ENCODE results near the gene MYBBP1A. TPM values are rescaled to one million over a fixed set of nuclear protein-coding genes. Genes with fewer than 3 reads are reported as not detected.

The MYBBP1A gene
- total and polyA plus RNA-seq, 2 experiments from 2014 or later: 23.7 to 44.1 TPM

- Histone ChIP-seq H3K27me3 (no peaks in the 10 kb centered on the region), H3K4me3 (no peak overlapping the region), H2AFZ (no peak overlapping the region), H3K9me2 (replicated peaks; ENCODE audit: insufficient read depth) (no peaks in the 10 kb centered on the region), H3K4me1 (ENCODE audit: insufficient read depth) (peaks cover 10% of the 10 kb centered on the region), H3K9me3 (ENCODE audit: low read depth) (no peaks in the 10 kb centered on the region), H4K20me1 (ENCODE audit: insufficient read depth, poor library complexity, severe bottlenecking) (no peaks in the 10 kb centered on the region), H3K36me3 (replicated peaks; ENCODE audit: insufficient read depth, low read depth) (no peaks in the 10 kb centered on the region), H3K79me2 (no peaks in the 10 kb centered on the region), H3K27ac (no peak overlapping the region), H3K4me2 (no peak overlapping the region)
- TF ChIP-seq CTCF (IDR thresholded peaks at IDR 0.05; ENCODE audit: poor library complexity) (no peak), EZH2 (IDR thresholded peaks at IDR 0.05; ENCODE audit: borderline replicate concordance) (no peak), EZH2phosphoT487 (IDR thresholded peaks at IDR 0.05; ENCODE audit: low read depth, severe bottlenecking, unreplicated experiment) (no peak)
- no peak for DNase-seq (ENCODE audit: low spot score)
- 81% methylated on average over 20 of the region's 23 CpGs for whole genome bisulfite sequencing (ENCODE audit: low lambda C conversion rate, missing lambda C conversion rate)
These were observed 21.4 kb downstream of the MYBBP1A start for GRCh38 chr17:4533523-4534504.

- Histone ChIP-seq H3K9me2 (replicated peaks; ENCODE audit: insufficient read depth) (no peaks in the 10 kb centered on the region), H3K9me3 (ENCODE audit: low read depth) (no peaks in the 10 kb centered on the region), H3K27ac (no peak overlapping the region), H3K4me2 (no peak overlapping the region), H4K20me1 (ENCODE audit: insufficient read depth, poor library complexity, severe bottlenecking) (no peaks in the 10 kb centered on the region), H3K27me3 (no peaks in the 10 kb centered on the region), H3K4me1 (ENCODE audit: insufficient read depth) (peaks cover 10% of the 10 kb centered on the region), H2AFZ (no peak overlapping the region), H3K36me3 (replicated peaks; ENCODE audit: insufficient read depth, low read depth) (no peaks in the 10 kb centered on the region), H3K4me3 (no peak overlapping the region), H3K79me2 (no peaks in the 10 kb centered on the region)
- DNase-seq (ENCODE audit: low spot score): no peak
- WGBS (ENCODE audit: low lambda C conversion rate, missing lambda C conversion rate): 93% methylated on average over 31 of the region's 33 CpGs
- TF ChIP-seq EZH2phosphoT487 (IDR thresholded peaks at IDR 0.05; ENCODE audit: low read depth, severe bottlenecking, unreplicated experiment) (no peak), CTCF (IDR thresholded peaks at IDR 0.05; ENCODE audit: poor library complexity) (no peak), EZH2 (IDR thresholded peaks at IDR 0.05; ENCODE audit: borderline replicate concordance) (no peak)
These were observed 22.2 kb downstream of the MYBBP1A start for GRCh38 chr17:4532860-4533522.

GRCh38 chr17:4531988-4532736 is 23.0 kb downstream of the MYBBP1A start:
- WGBS (ENCODE audit: low lambda C conversion rate, missing lambda C conversion rate): 93% methylated on average over 17 of the region's 17 CpGs
- peaks cover 10% of the 10 kb centered on the region for H3K4me1 ChIP-seq (ENCODE audit: insufficient read depth)
- H3K36me3 ChIP-seq (replicated peaks; ENCODE audit: insufficient read depth, low read depth): no peaks in the 10 kb centered on the region
- no peak overlapping the region for H2AFZ ChIP-seq
- no peaks in the 10 kb centered on the region for H3K9me2 ChIP-seq (replicated peaks; ENCODE audit: insufficient read depth)
- TF ChIP-seq EZH2 (IDR thresholded peaks at IDR 0.05; ENCODE audit: borderline replicate concordance) (no peak), EZH2phosphoT487 (IDR thresholded peaks at IDR 0.05; ENCODE audit: low read depth, severe bottlenecking, unreplicated experiment) (no peak), CTCF (IDR thresholded peaks at IDR 0.05; ENCODE audit: poor library complexity) (no peak)
- H3K4me2 ChIP-seq: no peak overlapping the region
- no peak overlapping the region for H3K4me3 ChIP-seq
- no peaks in the 10 kb centered on the region for H3K79me2 ChIP-seq
- no peak overlapping the region for H3K27ac ChIP-seq
- H3K9me3 ChIP-seq (ENCODE audit: low read depth): no peaks in the 10 kb centered on the region
- no peaks in the 10 kb centered on the region for H3K27me3 ChIP-seq
- no peaks in the 10 kb centered on the region for H4K20me1 ChIP-seq (ENCODE audit: insufficient read depth, poor library complexity, severe bottlenecking)
- no peak for DNase-seq (ENCODE audit: low spot score)

Data from hepatocyte (in vitro differentiated cells).